NCI-H146 treated with DMSO at 0.1 percent for 48 hours (cell line): ENCODE measurements around the gene PPM1M.
"Not testable (repeated sequence)": the region's sequence is repeated elsewhere in the genome, so short reads cannot be mapped to it uniquely, and the experiment has no call there.

ENCODE experiments used
- DNase-seq: peaks from one replicate; lab custom pipeline; 2025; ENCODE audit not compliant: unreplicated experiment; lab: John Stamatoyannopoulos, UW

PPM1M gene

DNA sequence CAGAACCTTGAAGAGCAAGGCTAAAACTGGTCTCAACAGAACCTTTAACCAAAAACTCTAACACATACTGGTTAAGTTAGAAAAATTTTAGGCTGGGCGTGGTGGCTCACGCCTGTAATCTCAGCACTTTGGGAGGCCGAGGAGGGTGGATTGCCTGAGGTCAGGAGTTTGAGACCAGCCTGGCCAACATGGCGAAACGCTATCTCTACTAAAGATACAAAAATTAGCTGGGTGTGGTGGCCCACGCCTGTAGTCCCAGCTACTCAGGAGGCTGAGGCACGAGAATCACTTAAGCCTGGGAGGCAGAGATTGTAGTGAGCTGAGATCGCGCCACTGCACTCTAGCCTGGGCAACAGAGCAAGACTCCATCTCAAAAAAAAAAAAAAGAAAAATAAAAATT lies 26.6 kb downstream of the PPM1M start:
- DNase-seq, result not testable (repeated sequence)

DNA sequence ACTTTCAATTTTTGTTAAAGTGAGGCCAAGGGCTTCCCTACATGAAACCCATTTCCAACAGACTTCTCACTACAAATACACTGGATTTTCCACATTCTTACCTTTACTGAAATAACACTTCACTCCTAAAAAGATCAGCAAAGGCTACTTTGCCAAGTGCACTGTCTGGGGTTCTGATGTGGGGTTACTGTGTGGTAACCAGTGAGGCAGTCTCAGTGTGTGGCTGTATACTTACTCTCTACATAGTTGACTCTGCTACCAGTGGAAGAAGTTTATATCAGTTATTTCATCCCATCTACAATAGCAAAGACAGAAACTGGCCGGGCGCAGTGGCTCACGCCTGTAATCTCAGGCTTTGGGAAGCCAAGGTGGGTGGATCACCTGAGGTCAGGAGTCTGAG lies 27.3 kb downstream of the PPM1M start:
- DNase-seq, result no peak

DNA sequence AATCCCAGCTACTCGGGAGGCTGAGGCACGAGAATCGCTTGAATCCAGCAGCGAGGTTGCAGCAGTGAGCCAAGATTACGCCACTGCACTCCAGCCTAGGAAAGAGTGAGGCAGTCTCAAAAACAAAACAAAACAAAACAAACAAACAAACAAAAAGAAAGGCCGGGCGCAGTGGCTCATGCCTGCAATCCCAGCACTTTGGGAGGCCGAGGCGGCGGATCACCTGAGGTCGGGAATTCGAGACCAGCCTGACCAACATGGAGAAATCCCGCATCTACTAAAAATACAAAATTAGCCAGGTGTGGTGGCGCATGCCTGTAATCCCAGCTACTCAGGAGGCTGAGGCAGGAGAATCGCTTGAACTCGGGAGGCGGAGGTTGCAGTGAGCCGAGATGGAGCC lies 29.2 kb downstream of the PPM1M start:
- not testable (repeated sequence) for DNase-seq

DNA sequence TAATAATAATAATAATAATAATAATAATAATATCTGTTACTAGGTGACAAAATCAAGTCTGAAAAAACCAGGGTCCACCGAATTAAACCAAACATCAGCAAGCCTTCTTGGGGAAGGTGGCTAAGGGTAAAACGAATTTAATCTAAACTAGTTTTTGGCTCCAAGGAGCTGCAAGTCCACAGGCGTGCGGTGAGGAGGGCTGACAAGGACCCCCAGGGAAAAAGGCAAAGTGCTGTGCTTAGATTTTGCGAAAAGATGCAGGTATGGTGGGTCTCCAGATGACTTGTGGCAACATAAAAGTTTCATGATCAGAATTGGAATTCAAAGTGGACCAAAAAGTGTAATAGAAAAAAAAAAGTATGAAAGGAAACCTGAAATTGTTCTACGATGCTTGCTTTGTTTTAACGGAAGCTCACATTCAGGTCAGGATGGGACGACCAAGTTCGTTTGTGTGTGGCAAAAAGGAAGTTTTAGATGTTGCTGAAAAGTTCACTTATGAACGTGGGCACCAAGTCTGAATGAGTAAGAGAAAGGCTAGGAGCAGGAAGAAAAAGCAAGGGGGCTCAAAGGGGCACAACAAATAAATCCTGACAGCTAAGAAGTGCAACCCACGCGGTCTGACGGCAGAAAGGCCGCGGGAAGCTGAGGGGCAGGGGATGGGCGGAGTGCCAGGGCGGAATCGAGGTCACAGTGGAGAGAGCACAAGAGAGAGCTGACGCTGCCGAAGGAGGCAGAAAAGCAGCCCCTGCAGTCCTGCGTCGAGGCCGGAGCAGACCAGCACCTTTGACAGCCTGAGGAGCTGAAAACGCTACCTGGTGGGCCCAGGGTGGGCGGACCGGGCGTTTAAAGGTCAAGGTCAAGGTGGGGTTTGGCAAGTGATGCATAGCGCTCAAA lies 31.8 kb downstream of the PPM1M start:
- peak; percentile 25 for DNase-seq

DNA sequence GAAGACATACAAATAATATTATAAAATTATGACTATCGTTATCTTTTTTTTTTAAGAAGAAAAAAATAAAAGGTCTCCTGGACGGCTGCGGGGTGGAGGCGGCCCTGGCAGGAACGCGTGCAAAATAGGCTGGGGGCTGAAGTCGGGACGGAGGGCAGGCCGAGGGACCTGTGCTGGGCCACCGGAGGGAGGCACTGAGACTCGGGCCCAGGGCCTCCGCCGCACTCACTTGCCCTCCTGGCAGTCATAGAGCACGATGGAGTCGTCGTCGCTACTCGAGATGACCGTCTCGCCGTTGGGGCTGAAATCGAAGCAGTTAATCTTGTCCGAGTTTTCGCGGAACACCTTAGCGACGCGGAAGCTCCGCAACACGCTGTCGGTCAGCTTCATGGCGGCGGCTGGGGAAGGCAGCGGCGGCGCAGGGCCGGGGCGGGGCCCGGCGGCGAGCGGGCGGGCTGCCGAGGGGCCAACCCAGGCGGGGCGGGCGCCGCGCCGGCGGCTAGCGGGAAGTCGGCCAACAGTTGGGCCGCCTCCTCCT lies 32.5 kb downstream of the PPM1M start:
- no peak for DNase-seq

DNA sequence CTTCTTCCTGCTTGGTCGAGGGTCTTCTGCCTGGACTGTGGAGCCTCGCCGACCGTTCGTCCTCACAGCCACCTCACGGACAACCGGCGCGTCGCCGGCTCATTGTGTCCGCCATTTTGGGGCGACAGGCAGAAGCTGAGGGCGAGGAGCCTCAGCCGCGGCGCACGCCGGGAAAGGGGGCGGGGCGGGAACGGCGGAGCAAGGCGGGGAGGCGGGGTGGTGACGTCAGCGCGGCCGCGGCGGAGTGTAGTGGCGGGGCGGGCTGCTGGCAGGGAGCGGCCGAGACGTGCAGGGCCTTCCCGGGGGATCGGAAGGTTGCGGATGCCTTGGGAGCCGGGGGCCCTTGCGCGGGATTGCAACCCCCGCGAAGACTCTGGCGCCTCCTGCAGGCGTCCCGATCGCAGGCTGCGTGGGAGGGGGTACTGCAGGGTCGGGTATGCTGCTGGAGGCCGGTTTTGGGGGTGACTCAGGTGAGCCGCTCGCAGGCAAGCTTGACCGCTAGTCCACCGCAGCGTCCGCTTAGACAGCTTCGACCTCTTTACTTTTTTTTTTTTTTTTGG lies 33.0 kb downstream of the PPM1M start, which contains the start of gene WDR82:
Gene WDR82 (minus strand): TSS at position 140 of the 560 bp plus-strand sequence. CDS start 288 bp downstream, outside the sequence.
- peak; percentile 68 for DNase-seq

DNA sequence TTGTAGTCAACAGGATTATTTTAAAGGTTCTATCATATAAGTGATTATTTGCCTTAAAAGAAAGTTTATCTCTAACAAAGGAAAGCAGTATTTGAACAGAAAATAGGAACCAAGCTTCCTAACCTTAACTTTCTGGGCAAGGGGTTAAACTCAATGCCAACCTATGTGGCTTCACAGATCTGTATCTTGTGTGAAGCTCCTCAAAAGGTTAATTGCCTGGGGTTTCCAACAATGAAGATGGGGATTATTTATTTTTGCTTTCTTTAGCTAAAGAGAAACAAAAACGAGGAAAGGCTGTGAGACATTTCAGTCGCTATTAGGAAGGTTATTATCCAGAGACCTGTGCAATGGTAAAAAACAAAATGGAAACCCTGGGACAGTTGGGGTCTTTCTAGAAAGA lies 34.0 kb downstream of the PPM1M start:
- no peak for DNase-seq

DNA sequence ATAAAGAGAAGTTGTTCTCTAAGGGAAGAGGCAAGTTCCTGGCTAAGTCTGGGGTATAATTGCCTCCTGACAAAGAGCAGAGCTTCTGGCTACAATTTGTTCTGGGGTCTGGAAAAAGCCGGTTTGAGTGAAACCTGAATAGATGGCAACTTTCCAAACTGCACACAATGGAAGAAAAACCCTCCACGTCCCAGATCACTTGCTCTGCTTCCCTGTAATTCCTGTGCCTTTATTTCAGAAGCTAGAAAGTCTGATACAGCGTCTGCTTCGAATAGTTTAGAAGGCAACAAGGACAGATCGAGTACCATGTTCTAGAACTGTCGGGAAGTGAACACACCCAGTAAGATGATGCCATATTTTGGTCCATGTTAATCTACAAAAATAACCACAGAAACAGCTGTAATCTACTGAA lies 34.5 kb downstream of the PPM1M start:
- DNase-seq, result peak; percentile 22

DNA sequence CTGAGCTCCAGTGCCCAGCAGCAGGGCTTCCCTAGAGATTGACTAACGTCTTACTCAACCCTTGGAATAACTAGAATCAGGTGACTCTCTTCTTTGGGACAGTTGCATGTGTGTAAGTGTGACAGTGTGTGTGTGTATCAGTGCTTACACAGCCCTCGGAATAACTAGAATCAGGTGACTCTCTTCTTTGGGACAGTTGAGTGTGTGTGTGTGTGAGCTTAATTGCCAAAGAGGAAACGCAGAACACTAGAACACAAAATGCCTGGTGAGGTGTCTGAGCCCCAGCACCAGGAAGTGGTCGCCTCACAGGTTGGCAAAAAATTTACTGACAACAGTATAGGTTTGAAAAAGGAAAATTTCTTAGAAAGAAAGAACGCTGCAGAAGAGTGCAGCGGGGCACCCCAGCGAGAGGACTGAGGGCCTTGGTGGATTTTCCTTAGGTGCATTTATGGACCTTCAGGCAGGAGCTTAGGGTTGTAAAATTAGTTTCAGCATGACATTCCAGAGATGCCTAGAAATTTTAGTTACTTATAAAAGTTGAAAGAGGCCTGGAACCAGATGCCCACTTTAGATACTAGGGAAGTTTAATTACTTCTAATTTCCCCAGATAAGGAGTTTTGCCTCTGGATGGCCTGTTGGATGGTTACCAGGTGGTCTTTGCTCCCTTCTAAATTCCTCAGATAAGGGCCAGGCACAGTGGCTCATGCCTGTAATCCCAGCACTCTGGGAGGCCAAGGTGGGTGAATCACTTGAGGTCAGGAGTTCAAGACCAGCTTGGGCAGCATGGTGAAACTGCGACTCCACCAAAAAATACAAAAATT lies 36.6 kb downstream of the PPM1M start:
- DNase-seq, result no peak

DNA sequence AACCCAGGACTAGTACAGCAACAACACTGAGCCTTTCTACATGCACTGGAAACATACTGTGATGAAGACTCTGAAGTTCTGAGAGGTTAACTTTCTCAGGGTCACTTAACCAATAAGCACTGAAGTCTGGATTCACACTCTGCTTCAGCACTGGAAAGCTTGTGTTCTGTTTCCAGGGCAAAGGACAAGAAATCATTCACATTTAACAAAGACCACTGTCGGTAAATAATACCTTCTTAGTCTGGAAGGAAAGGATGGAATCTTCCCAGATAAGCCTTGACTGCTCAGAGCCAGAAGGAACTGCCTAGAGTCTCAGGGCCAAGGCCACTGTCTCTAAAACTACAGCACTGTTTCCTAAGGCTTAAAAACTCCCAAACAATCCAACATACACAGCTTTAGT lies 37.7 kb downstream of the PPM1M start:
- no peak for DNase-seq

DNA sequence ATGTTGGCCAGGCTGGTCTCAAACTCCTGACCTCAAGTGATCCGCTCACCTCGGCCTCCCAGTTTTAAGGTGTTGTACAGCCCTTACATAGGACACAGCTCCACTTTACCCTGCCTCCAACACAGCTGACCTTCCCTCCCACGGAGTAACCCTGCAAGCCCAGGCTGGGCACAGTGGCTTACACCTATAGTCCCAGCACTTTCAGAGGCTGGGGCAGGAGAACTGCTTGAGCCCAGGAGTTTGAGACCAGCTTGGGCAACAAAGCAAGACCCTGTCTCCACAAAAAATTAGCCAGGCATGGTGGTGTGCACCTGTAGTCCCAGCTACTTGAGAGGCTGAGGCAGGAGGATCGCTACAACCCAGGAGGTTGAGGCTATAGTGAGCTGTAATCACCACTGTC lies 38.5 kb downstream of the PPM1M start:
- not testable (repeated sequence) for DNase-seq

DNA sequence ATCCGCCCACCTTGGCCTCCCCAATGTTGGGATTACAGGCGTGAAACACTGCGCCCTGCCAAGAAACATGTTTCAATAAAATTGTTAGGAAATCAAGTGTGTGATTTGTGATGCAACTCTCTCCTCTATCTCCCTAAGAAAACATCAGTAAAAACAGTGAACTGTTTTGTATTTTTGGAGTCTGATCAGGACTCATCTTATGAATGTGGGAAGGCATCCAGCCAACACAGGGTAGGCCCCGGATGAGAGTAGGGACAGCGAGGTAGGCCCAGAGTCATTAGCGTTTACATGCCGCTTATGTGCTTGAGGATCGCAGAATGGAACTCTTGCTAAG lies 41.2 kb downstream of the PPM1M start:
- no peak for DNase-seq

DNA sequence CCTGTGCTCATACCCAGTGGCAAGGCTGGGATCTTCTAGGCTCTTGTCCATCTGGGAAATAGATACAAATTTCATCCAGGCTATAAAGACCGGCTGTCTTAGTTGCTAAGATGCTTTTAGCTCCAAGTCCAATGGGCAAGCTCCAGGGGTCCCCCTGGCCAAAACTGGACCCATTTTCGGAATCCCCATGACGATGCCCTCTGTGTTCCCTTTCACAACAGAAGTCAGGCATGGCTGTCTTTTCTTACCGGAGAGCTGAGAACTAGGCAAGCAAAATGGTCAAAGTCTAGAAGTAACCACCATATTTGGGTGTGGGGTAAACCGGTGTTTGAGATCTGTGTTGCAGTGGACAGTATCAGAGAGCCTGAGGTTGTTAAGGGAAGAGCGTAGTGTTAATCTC lies 43.1 kb downstream of the PPM1M start:
- DNase-seq, result no peak

DNA sequence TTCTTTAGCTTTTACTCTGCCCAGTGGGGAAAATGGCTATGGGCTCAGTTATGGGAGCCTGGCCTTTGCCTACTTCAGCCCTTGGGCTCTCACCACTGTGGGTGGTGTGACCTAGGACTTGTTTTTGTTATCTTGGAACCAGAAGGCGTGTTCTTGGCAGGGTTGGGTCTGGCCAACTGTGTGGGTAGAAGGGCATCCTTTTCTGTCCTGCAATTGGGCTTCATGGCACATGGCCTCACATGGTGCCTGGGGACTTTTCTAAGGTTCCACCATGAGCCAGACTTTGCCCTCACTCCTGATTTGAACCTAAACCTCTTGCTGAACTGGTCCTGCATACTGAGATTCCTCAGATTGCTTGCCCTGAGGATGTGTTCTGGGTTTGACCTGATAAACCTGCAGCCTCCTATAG lies 43.8 kb downstream of the PPM1M start:
- DNase-seq, result no peak

DNA sequence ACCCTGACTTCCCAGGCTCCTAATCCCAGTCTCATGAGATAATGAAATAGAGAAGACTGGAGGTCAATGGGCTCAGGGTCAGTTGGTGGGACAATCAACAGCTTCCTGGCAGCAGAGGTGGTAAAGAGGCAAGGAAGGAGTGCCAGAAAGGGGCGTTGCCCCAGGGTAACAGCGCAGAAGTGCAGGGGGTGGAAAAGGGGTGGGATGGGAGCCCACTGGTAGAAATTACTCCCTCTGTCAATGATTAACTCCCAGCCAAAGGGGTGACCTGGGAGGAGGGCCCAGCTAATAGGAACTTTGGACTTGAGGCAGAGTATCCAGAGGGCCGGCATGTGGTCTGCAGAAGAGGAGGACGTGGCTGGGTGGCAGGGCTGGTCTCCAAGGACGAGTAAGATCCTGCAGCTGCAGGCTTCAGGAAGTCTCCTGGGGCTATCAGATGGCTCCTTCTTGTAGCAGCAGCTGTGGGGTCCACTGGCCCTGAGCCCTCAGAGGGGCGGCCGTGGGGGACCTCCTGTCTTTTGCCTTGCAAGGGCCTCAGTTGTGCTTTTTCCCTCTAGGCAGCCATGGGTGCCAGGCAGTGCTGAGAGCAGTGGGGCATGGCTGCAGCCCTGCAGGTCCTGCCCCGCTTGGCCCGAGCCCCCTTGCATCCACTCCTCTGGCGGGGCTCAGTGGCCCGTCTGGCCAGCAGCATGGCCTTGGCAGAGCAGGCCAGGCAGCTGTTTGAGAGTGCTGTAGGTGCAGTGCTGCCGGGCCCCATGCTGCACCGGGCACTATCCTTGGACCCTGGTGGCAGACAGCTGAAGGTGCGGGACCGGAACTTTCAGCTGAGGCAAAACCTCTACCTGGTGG lies 44.4 kb downstream of the PPM1M start:
- no peak for DNase-seq

DNA sequence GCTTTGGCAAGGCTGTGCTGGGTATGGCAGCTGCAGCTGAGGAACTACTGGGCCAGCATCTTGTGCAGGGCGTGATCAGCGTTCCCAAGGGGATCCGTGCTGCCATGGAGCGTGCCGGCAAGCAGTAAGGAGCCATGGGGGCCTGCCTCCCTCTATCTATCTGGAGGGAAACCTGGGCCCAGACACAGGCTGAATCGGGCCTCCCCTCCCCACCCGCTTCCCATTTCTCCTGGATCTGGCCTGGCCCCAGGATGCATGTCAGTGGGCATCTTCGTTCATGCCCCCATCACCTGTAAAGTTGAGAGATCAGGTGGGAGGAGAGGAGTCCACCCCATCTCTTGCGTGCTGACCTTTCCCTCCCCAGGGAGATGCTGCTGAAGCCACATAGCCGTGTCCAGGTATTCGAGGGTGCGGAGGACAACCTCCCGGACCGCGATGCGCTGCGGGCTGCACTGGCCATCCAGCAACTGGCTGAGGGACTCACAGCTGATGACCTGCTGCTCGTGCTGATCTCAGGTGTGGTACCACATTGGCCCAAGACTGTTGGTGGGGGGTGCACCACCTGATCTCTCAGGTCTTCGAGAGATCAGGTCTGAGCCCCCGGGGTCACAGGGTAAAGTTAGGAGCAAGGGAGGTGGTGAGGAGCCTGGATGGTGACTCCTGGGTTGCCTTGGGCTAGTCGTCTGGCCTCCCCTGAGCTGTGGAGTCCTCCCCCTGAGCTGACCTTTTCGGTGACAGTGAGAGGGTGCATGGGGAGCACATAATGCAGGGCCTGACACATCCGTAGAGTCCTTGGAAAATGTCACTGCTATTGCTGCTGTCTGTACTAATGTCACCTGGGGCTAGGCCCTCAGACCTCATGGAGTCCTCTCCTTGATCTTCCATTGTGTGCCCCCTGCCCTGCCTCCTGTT lies 45.3 kb downstream of the PPM1M start:
- no peak for DNase-seq

DNA sequence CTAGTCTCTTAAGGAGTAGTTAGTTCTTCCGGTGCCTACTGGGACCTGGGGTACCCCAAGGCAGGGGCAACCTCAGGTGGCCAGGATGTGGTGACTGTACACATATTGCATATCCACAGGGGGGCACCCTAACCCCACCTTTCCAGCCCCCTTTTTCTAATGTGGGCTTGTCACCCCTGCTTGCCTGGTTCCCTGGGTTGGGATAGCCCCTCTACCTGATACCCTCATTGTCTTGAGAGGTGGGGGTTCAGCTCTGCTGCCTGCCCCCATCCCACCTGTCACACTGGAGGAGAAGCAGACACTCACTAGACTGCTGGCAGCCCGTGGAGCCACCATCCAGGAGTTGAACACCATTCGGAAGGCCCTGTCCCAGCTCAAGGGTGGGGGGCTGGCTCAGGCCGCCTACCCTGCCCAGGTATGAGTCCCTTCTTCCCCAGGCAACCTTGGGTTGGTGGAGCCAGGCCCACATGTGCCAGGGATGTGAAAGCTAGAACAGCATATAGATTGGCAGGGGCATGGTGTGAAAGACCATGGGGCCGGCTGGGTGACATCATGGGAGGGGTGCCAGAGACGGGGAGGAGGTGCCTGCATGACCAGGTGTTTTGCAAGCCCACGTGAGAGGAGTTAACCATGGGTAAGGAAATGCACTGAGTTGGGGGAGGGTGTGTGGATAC lies 46.1 kb downstream of the PPM1M start:
- DNase-seq, result peak; percentile 1

DNA sequence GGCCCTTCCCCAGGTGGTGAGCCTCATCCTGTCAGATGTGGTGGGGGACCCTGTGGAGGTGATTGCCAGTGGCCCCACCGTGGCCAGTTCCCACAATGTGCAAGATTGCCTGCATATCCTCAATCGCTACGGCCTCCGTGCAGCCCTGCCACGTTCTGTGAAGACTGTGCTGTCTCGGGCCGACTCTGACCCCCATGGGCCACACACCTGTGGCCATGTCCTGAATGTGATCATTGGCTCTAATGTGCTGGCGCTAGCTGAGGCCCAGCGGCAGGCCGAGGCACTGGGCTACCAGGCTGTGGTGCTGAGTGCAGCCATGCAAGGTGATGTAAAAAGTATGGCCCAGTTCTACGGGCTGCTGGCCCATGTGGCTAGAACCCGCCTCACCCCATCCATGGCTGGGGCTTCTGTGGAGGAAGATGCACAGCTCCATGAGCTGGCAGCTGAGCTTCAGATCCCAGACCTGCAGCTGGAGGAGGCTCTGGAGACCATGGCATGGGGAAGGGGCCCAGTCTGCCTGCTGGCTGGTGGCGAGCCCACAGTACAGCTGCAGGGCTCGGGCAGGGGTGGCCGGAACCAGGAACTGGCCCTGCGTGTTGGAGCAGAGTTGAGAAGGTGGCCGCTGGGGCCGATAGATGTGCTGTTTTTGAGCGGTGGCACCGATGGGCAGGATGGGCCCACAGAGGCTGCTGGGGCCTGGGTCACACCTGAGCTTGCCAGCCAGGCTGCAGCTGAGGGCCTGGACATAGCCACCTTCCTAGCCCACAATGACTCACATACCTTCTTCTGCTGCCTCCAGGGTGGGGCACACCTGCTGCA lies 46.9 kb downstream of the PPM1M start:
- DNase-seq, result no peak
